ENCODE results near the gene EFCC1. TPM values are rescaled to one million over a fixed set of nuclear protein-coding genes. Genes with fewer than 3 reads are reported as not detected.

EFCC1 gene
- total RNA-seq, 1 experiment from 2014 or later = 1.0 TPM

GRCh38 chr3:129009266-129009665, 8.2 kb downstream of the EFCC1 start:
- no TSS peak for BruUV-seq (replicated peaks)
- TF ChIP-seq EGR1 (IDR thresholded peaks at IDR 0.05; ENCODE audit: low read depth) = no peak
- TF ChIP-seq SIN3A (IDR thresholded peaks at IDR 0.05; ENCODE audit: low read depth) = no peak
- TF ChIP-seq ZNF274 (IDR thresholded peaks at IDR 0.05; ENCODE audit: low read depth, low read length) = no peak
- no peak for TF ChIP-seq TCF7L2 (IDR thresholded peaks at IDR 0.05; ENCODE audit: borderline replicate concordance, extremely low read depth, insufficient read depth, insufficient read length)
- TF ChIP-seq, protein P1, sequence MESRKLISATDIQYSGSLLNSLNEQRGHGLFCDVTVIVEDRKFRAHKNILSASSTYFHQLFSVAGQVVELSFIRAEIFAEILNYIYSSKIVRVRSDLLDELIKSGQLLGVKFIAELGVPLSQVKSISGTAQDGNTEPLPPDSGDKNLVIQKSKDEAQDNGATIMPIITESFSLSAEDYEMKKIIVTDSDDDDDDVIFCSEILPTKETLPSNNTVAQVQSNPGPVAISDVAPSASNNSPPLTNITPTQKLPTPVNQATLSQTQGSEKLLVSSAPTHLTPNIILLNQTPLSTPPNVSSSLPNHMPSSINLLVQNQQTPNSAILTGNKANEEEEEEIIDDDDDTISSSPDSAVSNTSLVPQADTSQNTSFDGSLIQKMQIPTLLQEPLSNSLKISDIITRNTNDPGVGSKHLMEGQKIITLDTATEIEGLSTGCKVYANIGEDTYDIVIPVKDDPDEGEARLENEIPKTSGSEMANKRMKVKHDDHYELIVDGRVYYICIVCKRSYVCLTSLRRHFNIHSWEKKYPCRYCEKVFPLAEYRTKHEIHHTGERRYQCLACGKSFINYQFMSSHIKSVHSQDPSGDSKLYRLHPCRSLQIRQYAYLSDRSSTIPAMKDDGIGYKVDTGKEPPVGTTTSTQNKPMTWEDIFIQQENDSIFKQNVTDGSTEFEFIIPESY (IDR thresholded peaks at IDR 0.05; ENCODE audit: extremely low read depth, insufficient replicate concordance, low read length) = no peak
- no peak for TF ChIP-seq YY1 (IDR thresholded peaks at IDR 0.05; ENCODE audit: extremely low read depth, insufficient replicate concordance, low read depth, low read length)
- TF ChIP-seq POLR2AphosphoS5 (IDR thresholded peaks at IDR 0.05; ENCODE audit: low read depth, low read length) = no peak
- no peak for TF ChIP-seq CBX3 (IDR thresholded peaks at IDR 0.05; ENCODE audit: low read depth)
- TF ChIP-seq RAD21 (IDR thresholded peaks at IDR 0.05; ENCODE audit: low read depth) = no peak
- TF ChIP-seq CEBPB (IDR thresholded peaks at IDR 0.05; ENCODE audit: low read depth) = no peak
- no peak for TF ChIP-seq SP1 (IDR thresholded peaks at IDR 0.05; ENCODE audit: low read depth)
- no peak for TF ChIP-seq ELF1 (IDR thresholded peaks at IDR 0.05; ENCODE audit: borderline replicate concordance, low read depth)
- no peak for TF ChIP-seq SRF (IDR thresholded peaks at IDR 0.05; ENCODE audit: low read depth)
- ChIA-PET RAD21 (ENCODE audit: low non-redundant PET in 1 of 2, low total read pairs in 2 of 2, uncharacterized antibody in 2 of 2, unreplicated experiment in 2 of 2) (no interaction called here), POLR2A (interaction anchor here (0.8 kb wide), 1 partner anchor 69 kb away, joined by 3 read pairs; no protein-coding TSS in a partner anchor), CTCF (no interaction called here)
- H3K9ac ChIP-seq (ENCODE audit: low read length) = no peak overlapping the region
- H3K9me2 ChIP-seq (ENCODE audit: insufficient read depth) = no peaks in the 10 kb centered on the region
- no peaks in the 10 kb centered on the region for H3K36me3 ChIP-seq (ENCODE audit: control insufficient read depth in 1 of 2, insufficient read depth in 2 of 2, low read length in 2 of 2)
- no peaks in the 10 kb centered on the region for H4K20me1 ChIP-seq (ENCODE audit: insufficient read depth)
- ATAC-seq = no peak
- no peaks in the 10 kb centered on the region for H3K9me3 ChIP-seq (ENCODE audit: control insufficient read depth in 1 of 2, insufficient read depth in 1 of 2, low read depth in 1 of 2, low read length in 2 of 2)
- H3K27ac ChIP-seq (ENCODE audit: low read depth, low read length) = no peak overlapping the region
- H3K27me3 ChIP-seq (ENCODE audit: insufficient read depth, low read length) = no peaks in the 10 kb centered on the region
- no peaks in the 10 kb centered on the region for H3K79me2 ChIP-seq (ENCODE audit: insufficient read depth, low read length)
- DNase-seq (ENCODE audit: low read depth, low spot score) = no peak
- no peak overlapping the region for H3K4me2 ChIP-seq (ENCODE audit: low read length)
- H2AFZ ChIP-seq (ENCODE audit: low read depth, low read length, poor library complexity, severe bottlenecking) = no peak overlapping the region
- intact Hi-C loops (cut with micrococcal nuclease) = no loop called here
- H3K4me1 ChIP-seq (ENCODE audit: control insufficient read depth in 1 of 2, insufficient read depth in 2 of 2, low read length in 2 of 2) = peaks cover 3 to 6% of the 10 kb centered on the region in 2 experiments; a peak in 1 of 4 replicates
- H3K4me3 ChIP-seq (replicated peaks in 1 of 2; ENCODE audit: low read depth in 1 of 2, low read length in 2 of 2) = no peak overlapping the region
